Hematopoietic multipotent progenitor cell treated with erythropoietin and hydrocortisone succinate and interleukin-3 and kit ligand, for 4 days (in vitro differentiated cells): Measurements from ENCODE around the gene WRAP53.

Experiments used
- DNase-seq: peaks from one replicate; pipeline ENCODE4 v3.0.0-alpha.2; 2015

WRAP53 gene

GRCh38 chr17:7747635-7748071 is 59.4 kb downstream of the WRAP53 start:
- no peak for DNase-seq

- DNase-seq: no peak
Measured at GRCh38 chr17:7748076-7748775, 59.9 kb downstream of the WRAP53 start.

- no peak for DNase-seq
Measured at GRCh38 chr17:7750321-7750821, 62.1 kb downstream of the WRAP53 start.
